ENCODE measurements around the gene PLEKHD1. TPM values are rescaled to one million over a fixed set of nuclear protein-coding genes. Genes with fewer than 3 reads are reported as not detected.

PLEKHD1 gene
- total RNA-seq, 4 donors from 2014 or later = 0.04 to 0.10 TPM; not detected in 2

DNA sequence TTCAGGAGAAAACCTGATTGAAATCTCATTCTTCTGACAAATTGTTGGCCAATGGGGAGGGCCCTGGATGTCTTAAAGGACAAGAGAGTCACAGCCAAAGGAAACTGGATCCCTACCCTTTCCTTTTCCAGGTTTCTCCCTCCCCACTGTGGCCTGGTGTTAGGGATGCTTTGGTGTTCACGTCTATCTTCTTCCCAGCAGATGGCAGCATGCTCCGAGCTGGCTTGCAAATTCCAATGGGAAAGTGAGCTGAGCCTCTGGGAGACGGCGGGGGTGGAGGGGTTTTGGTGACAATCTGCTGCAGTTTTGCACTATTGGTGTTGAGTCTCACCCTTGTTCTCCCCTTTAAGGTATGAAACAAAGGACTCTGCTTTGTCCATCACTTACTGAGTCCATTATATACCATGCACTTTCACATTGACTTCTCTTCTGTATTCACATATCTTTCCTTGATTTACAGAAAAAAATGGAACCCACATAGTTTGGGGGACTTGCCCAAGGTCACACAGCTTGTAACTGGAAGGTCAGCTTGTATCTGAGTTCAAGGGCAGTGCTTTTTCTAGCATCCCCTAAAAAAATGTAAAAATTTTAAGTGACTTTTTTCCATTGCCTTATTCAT lies 50.8 kb downstream of the PLEKHD1 start:
- no peak overlapping the region for H3K27ac ChIP-seq

DNA sequence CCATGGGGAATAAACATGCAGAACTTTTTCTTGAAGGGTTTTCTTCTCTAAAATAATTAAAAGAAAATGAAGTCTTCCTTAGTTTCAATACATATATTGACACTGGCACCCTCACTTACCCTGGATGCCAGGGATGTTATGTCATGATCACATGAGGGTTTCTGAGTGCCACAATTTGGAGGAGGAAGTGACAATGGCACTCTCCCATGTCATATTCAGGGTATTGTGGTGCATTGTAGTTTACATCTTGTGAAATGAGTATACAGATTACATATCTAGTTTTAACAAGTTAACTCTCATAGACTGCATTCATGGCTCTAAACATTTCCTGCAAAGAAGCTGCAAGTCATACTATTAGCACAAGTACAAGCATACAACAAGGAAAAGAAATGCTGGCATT lies 52.4 kb downstream of the PLEKHD1 start:
- Histone ChIP-seq H3K4me3 (no peak overlapping the region), H3K9me3 (no peaks in the 10 kb centered on the region), H3K27ac (no peak overlapping the region), H3K4me1 (peaks cover 0 to 3% of the 10 kb centered on the region in 2 donors), H3K27me3 (no peaks in the 10 kb centered on the region), H3K36me3 (no peaks in the 10 kb centered on the region)
- no peak for DNase-seq
- no peak for ATAC-seq
- TF ChIP-seq, protein P1, sequence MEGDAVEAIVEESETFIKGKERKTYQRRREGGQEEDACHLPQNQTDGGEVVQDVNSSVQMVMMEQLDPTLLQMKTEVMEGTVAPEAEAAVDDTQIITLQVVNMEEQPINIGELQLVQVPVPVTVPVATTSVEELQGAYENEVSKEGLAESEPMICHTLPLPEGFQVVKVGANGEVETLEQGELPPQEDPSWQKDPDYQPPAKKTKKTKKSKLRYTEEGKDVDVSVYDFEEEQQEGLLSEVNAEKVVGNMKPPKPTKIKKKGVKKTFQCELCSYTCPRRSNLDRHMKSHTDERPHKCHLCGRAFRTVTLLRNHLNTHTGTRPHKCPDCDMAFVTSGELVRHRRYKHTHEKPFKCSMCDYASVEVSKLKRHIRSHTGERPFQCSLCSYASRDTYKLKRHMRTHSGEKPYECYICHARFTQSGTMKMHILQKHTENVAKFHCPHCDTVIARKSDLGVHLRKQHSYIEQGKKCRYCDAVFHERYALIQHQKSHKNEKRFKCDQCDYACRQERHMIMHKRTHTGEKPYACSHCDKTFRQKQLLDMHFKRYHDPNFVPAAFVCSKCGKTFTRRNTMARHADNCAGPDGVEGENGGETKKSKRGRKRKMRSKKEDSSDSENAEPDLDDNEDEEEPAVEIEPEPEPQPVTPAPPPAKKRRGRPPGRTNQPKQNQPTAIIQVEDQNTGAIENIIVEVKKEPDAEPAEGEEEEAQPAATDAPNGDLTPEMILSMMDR (IDR thresholded peaks at IDR 0.05 in 4 of 5, conservative IDR thresholded peaks at IDR 0.05 in 1 of 5) = no peak
- TF ChIP-seq POLR2A (IDR thresholded peaks at IDR 0.05) = no peak
- intact Hi-C loops (cut with DNase I; ENCODE audit: low total_unique reads) (no loop called here), in situ Hi-C loops (cut with MboI; ENCODE audit: low sequenced_read_pairs in 4 of 4) (no loop called here)

More for the DNA sequence above, 50.8 kb downstream of the PLEKHD1 start:
- no peaks in the 10 kb centered on the region for H3K36me3 ChIP-seq
- ATAC-seq = peak in 1 of 2 donors; percentile 68
- H3K4me3 ChIP-seq = no peak overlapping the region
- no peaks in the 10 kb centered on the region for H3K9me3 ChIP-seq
- peaks cover 0 to 3% of the 10 kb centered on the region in 2 donors for H3K4me1 ChIP-seq
- intact Hi-C loops (cut with DNase I; ENCODE audit: low total_unique reads) (no loop called here), in situ Hi-C loops (cut with MboI; ENCODE audit: low sequenced_read_pairs in 4 of 4) (no loop called here)
- no peak for TF ChIP-seq POLR2A (IDR thresholded peaks at IDR 0.05)
- TF ChIP-seq, protein P1 (IDR thresholded peaks at IDR 0.05 in 4 of 5, conservative IDR thresholded peaks at IDR 0.05 in 1 of 5) = peak in 3 of 5 experiments; percentile 19 to 63 (median 51)
- no peaks in the 10 kb centered on the region for H3K27me3 ChIP-seq
- DNase-seq = no peak

DNA sequence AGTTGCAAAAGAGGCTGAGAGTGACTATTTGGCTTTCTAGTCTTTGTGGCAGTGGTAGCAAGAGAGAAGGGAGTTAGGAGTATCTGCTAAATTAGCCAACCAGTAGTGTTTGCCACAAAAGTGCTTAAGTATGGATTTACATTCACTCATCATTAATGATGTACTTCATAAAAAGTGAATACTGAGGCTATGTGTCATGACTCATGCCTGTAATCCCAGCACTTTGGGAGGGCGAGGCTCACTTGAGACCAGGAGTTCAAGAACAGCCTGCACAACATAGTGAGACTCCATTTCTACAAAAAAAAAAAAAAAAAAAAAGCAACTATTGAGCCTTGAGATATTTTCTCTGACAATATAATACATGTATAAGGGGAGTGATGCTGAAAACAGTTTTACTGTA lies 53.4 kb downstream of the PLEKHD1 start:
- intact Hi-C loops (cut with DNase I; ENCODE audit: low total_unique reads) (no loop called here), in situ Hi-C loops (cut with MboI; ENCODE audit: low sequenced_read_pairs in 4 of 4) (no loop called here)
- no peaks in the 10 kb centered on the region for H3K36me3 ChIP-seq
- H3K4me1 ChIP-seq = peaks cover 0 to 3% of the 10 kb centered on the region in 2 donors
- TF ChIP-seq POLR2A (IDR thresholded peaks at IDR 0.05) = no peak
- TF ChIP-seq, protein P1 (IDR thresholded peaks at IDR 0.05 in 4 of 5, conservative IDR thresholded peaks at IDR 0.05 in 1 of 5) = no peak
- DNase-seq (no peak), ATAC-seq (no peak)
- H3K27me3 ChIP-seq = no peaks in the 10 kb centered on the region
- no peaks in the 10 kb centered on the region for H3K9me3 ChIP-seq
- H3K4me3 ChIP-seq = no peak overlapping the region
- H3K27ac ChIP-seq = no peak overlapping the region

DNA sequence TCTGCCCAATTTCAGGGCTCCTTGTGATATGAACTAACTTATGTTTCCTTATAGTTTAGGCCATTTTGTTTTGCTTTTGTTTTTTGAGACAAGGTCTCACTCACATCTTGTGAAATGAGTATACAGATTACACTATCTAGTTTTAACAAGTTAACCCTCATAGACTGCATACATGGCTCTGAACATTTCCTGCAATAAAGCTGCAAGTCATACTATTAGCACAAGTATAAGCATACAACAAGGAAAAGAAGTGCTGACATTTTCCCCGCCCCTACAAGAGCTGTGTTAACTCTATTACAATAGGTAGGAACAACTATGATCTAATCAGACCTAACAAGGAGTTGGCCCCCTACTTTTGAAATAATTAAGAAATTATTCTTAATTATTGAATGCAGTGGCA lies 54.2 kb downstream of the PLEKHD1 start:
- intact Hi-C loops (cut with DNase I; ENCODE audit: low total_unique reads) (no loop called here), in situ Hi-C loops (cut with MboI; ENCODE audit: low sequenced_read_pairs in 4 of 4) (no loop called here)
- H3K9me3 ChIP-seq = no peaks in the 10 kb centered on the region
- peaks cover 0 to 3% of the 10 kb centered on the region in 2 donors for H3K4me1 ChIP-seq
- no peak overlapping the region for H3K27ac ChIP-seq
- ATAC-seq (no peak), DNase-seq (no peak)
- H3K4me3 ChIP-seq = no peak overlapping the region
- no peaks in the 10 kb centered on the region for H3K27me3 ChIP-seq
- no peaks in the 10 kb centered on the region for H3K36me3 ChIP-seq
- no peak for TF ChIP-seq POLR2A (IDR thresholded peaks at IDR 0.05)
- TF ChIP-seq, protein P1 (IDR thresholded peaks at IDR 0.05 in 4 of 5, conservative IDR thresholded peaks at IDR 0.05 in 1 of 5) = no peak

All from gastrocnemius medialis (tissue), 4 donors.